Smooth muscle cell of bladder (primary cell): ENCODE data around the gene LARP1B. TPM values are rescaled to one million over a fixed set of nuclear protein-coding genes. Genes with fewer than 3 reads are reported as not detected.

Experiments used
- total RNA-seq: library from RNA; depleted of rRNA; stranded (reverse); fragments of >200 nt; gene quantifications from 2 replicates; pipeline ENCODE4 v1.2.3, GENCODE V29; 2014

Gene LARP1B
- 19.2 and 21.4 TPM in 2 replicates for total RNA-seq

GRCh38 chr4:128060699-128061565, at the start of gene LARP1B:
TSS of gene LARP1B (plus strand) at chr4:128061312. CDS start at chr4:128074952, 13,640 bp downstream.

Other genes with a start within 250 kb of the LARP1B start
- 1.1 and 1.4 TPM in 2 replicates for gene PLK4, start 180.4 kb upstream of the LARP1B start, total RNA-seq
- gene MFSD8, start 96.1 kb upstream of the LARP1B start, total RNA-seq, result 10.5 and 13.5 TPM in 2 replicates
- 4.7 and 5.8 TPM in 2 replicates for gene ABHD18, start 95.9 kb upstream of the LARP1B start, total RNA-seq
- gene PGRMC2, start 226.5 kb downstream of the LARP1B start, total RNA-seq, result 23.0 and 27.4 TPM in 2 replicates